HL-60/S4 treated with phorbol 12-myristate 13-acetate at 8.2 ng/mL for 4 days and 3 days (cell line): Measurements from ENCODE around the gene LHPP.

ENCODE experiments used
- in situ Hi-C: fragments of 300-500 bp; cut with MboI; formaldehyde crosslinking; loops from 2 replicates; pipeline ENCODE4 v1.15.0; 2022; ENCODE audit warnings: low sequenced_read_pairs

Gene LHPP

GRCh38 chr10:124650820-124651401 lies 189.3 kb downstream of the LHPP start:
- in situ Hi-C loops = no loop called here

DNA sequence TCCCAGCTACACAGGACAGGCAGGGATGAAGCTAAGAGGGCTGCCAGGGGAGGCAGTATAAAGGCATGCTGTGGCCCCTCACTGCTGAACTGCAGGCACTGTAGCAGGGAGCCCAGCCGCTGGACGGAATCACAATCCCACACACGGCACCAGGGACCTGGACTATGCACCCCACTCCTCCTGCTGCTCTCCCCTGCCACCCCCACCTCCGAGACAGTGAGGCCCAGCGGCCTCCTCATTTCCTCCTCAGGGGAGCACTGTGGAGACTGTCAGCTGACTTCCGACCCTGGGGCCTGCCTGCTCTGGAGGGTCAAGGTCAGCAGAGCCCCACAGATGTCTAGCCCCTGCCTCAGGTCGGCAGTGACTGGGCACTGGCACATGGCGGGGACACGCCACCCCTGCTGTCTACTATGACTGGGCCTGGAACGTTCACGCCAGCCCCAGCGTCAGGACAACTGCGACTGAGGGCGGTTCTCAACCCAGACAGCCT lies 189.8 kb downstream of the LHPP start:
- in situ Hi-C loops = no loop called here

- in situ Hi-C loops = no loop called here
These were observed 190.6 kb downstream of the LHPP start for GRCh38 chr10:124652200-124652599.

- in situ Hi-C loops = no loop called here
These were observed 191.1 kb downstream of the LHPP start for GRCh38 chr10:124652701-124653100.

DNA sequence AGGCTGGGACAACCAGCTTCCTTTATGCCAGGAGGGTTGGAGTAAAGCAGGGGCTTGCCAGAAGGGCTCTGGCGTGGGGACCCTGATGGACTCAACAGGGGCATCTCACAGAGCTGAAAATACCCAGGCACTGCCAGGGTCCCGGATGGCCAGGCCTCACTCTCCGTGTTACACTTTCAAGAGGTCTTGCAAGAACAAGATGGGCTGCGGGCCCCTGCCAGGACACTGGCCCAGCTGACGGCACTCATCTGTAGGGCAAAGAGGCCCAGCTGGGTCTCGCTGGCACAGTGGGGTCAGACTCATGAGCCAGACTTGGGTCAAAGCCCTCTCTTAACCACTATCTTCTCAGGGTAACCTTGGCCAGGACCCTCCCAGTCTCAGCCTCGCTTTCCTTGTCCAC lies 191.7 kb downstream of the LHPP start:
- in situ Hi-C loops = no loop called here

DNA sequence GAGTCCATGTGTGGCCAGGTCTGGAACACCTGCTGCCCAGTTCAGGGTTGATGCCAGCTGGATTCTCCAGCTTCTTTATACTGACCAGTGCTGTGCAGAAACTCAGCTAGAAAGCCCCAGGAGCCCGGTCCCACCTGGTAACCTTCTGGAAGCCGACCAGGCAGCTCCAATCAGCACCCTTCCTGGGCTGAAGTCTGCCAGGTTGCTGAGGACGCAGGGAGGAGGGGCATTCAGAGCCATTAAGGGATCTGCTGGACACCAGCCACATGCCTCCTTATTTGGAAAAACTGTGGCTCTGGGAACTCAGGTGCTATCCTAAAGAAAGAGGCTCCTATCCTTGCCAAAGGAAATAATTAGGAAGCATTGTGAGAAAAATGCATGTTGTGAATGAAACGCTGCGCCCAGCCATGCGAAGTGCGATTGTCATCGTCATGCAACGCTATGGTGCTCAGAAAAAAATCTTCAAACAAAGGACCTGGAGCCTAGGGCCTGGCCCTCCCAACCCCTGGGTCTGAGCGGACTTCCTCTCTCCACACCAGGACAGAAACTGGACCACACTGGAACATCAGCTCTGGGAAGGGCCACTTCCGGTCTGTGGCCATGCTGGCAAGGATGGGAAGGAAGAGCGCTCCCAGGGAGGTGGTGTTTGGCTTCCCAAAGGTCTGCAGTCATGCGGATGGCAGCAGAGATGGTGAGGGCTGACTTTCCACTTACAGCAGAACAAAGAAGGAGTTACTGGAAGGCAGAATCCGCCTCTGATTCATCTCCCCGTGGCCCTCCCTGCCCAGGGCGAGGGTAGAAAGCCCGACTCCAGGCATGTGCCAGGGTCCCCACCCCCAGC lies 192.4 kb downstream of the LHPP start:
- in situ Hi-C loops = no loop called here

GRCh38 chr10:124654686-124655085 lies 193.1 kb downstream of the LHPP start:
- in situ Hi-C loops = no loop called here

DNA sequence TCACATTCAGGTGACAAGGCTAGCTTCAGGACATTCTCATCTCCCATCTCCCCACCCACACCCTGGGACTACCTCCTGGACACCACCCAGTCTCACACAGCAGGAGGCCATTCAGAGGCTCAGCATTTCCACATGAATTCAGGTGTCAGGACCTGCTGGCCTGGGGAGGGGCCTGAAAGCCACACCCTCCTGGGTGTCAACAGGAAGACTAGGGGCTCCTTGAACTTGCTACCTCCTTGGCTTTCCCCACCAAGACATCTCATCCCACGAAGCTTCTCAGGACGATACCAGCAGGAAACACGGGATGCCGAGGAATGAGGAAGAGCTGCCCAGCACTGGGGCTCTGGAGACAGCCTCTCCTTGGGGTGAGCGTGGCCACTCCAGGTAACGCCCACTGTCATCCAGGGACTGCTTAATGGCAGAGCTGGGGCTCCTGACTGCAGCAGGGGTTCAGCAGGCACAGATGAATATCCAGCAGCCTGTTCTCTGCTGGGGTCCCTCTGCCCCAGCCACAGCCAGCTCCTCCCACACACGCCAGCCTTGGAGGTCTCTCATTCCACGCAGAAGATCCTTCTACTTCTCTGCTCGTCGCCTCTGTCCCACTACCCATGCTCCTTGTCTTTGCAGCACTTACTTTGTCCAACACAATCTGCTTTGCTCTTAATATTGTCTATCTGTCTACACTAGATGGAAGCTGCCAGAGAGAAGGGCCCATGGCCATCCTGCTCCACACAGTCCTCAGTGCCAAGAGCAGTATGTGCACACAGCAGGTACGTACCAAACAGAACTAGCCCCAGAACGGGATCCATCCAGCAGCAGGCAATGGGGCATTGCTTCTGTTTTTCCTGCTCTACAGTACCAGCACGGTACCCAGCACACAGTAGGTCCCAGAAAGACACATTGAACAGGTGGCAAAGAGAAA lies 193.8 kb downstream of the LHPP start:
- in situ Hi-C loops = no loop called here

DNA sequence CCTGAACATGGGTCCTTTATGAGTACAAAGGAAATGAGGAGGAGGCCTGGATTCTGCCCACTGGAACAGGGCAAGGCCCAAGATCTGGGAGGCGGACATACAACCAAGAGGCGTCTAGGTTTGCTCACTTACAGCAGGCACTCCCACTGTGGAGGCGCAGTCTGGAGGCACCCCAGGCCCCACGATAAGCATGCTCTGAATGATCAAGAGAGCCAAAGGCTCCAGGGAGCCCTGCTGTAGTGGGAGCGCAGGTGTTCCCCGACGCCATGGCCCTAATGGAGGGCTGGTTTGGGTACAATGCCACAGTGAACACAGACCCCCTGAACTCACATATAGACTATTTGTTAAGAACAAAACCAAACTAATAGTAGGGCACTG lies 194.5 kb downstream of the LHPP start:
- in situ Hi-C loops = no loop called here

DNA sequence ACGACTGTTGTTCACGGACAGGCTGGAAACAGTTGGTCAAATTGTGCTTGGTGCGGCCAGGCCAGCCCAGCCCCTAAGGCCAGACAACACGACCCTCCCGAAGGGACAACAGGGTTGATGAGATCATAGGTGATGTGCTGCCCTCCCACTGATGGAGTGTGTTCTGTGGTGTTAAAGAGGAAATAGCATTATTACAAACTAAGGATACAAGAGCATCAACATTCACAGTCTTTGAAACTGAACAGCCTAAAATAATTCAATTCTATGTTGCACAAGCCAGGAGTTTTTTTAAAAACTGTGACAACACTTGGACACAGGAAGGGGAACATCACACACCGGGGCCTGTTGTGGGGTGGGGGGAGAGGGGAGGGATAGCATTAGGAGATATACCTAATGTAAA lies 194.9 kb downstream of the LHPP start:
- in situ Hi-C loops = no loop called here

- in situ Hi-C loops = no loop called here
These were observed 196.2 kb downstream of the LHPP start for GRCh38 chr10:124657806-124658205.

- in situ Hi-C loops = no loop called here
These were observed 197.1 kb downstream of the LHPP start for GRCh38 chr10:124658591-124659242.

- in situ Hi-C loops = no loop called here
These were observed 197.8 kb downstream of the LHPP start for GRCh38 chr10:124659380-124659779.

- in situ Hi-C loops = no loop called here
These were observed 198.9 kb downstream of the LHPP start for GRCh38 chr10:124660404-124661125.

- in situ Hi-C loops = no loop called here
These were observed 200.1 kb downstream of the LHPP start for GRCh38 chr10:124661660-124662180.

DNA sequence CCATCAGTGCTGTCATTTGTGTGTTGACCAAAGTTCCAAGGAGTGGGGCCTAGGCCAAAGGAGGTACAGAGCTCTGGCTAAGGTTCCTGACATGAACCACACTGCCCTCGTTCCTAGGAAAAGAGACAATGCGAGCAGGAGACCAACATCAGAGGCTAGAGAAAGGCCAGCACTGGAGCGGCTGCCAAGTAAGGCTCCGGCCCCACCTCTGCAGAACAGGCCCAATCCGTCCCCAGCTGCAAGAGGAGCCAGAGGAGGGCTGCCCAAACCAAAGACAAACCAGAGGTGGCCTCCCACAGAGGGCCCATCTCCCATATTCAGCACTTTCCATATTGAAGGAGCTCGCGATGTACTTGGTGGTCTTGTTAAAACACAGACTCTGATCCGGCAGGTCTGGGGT lies 201.6 kb downstream of the LHPP start:
- in situ Hi-C loops = no loop called here
